Esophagus muscularis mucosa (tissue), 4 donors: Measurements from ENCODE around the gene C2CD3. TPM values are rescaled to one million over a fixed set of nuclear protein-coding genes. Genes with fewer than 3 reads are reported as not detected.

Experiments
- DNase-seq: peaks from one replicate; pipeline ENCODE4 v3.0.0-alpha.2; 2017; ENCODE audit errors: extremely low spot score
- H3K27ac ChIP-seq, 4 donors: fragments of 200-600 bp; sonication (generic); replicated peaks in 1 of 4; 1 replicate in 3 of 4; 2 replicates in 1 of 4; pipeline ENCODE4 v1.5.1; 2016 to 2019; ENCODE audit warnings: mild to moderate bottlenecking in 1 of 4
- H3K27me3 ChIP-seq, 4 donors: fragments of 200-600 bp; sonication (generic); one replicate each; pipeline versions ENCODE4 v1.5.1 to v1.6.0; 2016 to 2019
- H3K36me3 ChIP-seq, 4 donors: fragments of 200-600 bp; sonication (generic); one replicate each; pipeline ENCODE4 v1.5.1; 2016 to 2019
- H3K4me1 ChIP-seq, 4 donors: fragments of 200-600 bp; sonication (generic); one replicate each; pipeline ENCODE4 v1.5.1; 2016 to 2019
- H3K4me3 ChIP-seq, 4 donors: fragments of 200-600 bp; sonication (generic); 1 replicate in 2 of 4; 2 replicates in 2 of 4; pipeline ENCODE4 v1.5.1; 2016 to 2019; ENCODE audit warnings: mild to moderate bottlenecking in 4 of 4, moderate library complexity in 1 of 4
- H3K9me3 ChIP-seq, 4 donors: fragments of 200-600 bp; sonication (generic); 1 replicate in 3 of 4; 2 replicates in 1 of 4; pipeline ENCODE4 v1.5.1; 2016 to 2019
- CTCF ChIP-seq, 3 experiments: fragments of 200-600 bp in 2 of 3; fragments of 450-650 bp in 1 of 3; sonication (generic) in 2 of 3; IDR thresholded peaks; one replicate each; pipeline ENCODE4 v1.5.1; 2017 to 2019; ENCODE audit warnings: antibody characterized with exemption in 3 of 3, mild to moderate bottlenecking in 2 of 3, moderate library complexity in 1 of 3
- EP300 ChIP-seq: sonication (generic); formaldehyde crosslinking; IDR thresholded peaks from one replicate; pipeline ENCODE4 v1.6.1; 2017; ENCODE audit warnings: antibody characterized with exemption
- POLR2A ChIP-seq: fragments of 450-650 bp; IDR thresholded peaks from one replicate; pipeline ENCODE4 v1.6.1; 2017; ENCODE audit warnings: antibody characterized with exemption, moderate library complexity, mild to moderate bottlenecking, low read depth
- POLR2AphosphoS5 ChIP-seq, 2 donors: sonication (generic); formaldehyde crosslinking; IDR thresholded peaks; one replicate each; pipeline ENCODE4 v1.6.1; 2017; ENCODE audit warnings: antibody characterized with exemption in 2 of 2
- WGBS: methylation state at CpG from one replicate; pipeline ENCODE4 v1.1.5; 2018; 5-methylcytosine and 5-hydroxymethylcytosine counted together
- intact Hi-C: fragments of 100-400 bp; cut with DNase I; formaldehyde crosslinking; loops from one replicate; pipeline ENCODE4 v1.15.1; 2023
- total RNA-seq, 4 donors: library from RNA; depleted of rRNA; stranded (reverse); fragments of >200 nt; gene quantifications; one replicate each; pipeline versions ENCODE4 v1.1.0 to v1.2.1, GENCODE V29; 2016

The C2CD3 gene
- total RNA-seq, 4 donors from 2014 or later = 17.9 to 31.5 (median 22.4) TPM

GRCh38 chr11:74004759-74005615, 165.8 kb downstream of the C2CD3 start:
- H3K36me3 ChIP-seq = peaks cover 13 to 46% (median 25%) of the 10 kb centered on the region in 4 donors
- DNase-seq = no peak
- H3K4me1 ChIP-seq = peaks cover 0 to 11% (median 0%) of the 10 kb centered on the region in 4 donors
- no peak overlapping the region for H3K4me3 ChIP-seq
- no peak for TF ChIP-seq EP300
- no peak for TF ChIP-seq POLR2AphosphoS5 (IDR thresholded peaks at IDR 0.05)
- TF ChIP-seq POLR2A = no peak
- no peak for TF ChIP-seq CTCF (IDR thresholded peaks at IDR 0.05)
- no peaks in the 10 kb centered on the region for H3K27me3 ChIP-seq
- intact Hi-C loops = no loop called here
- 76% methylated on average over 11 of the region's 11 CpGs for WGBS
- no peaks in the 10 kb centered on the region for H3K9me3 ChIP-seq
- H3K27ac ChIP-seq = no peak overlapping the region

- Histone ChIP-seq H3K36me3 (peaks cover 13 to 46% (median 25%) of the 10 kb centered on the region in 4 donors), H3K27me3 (no peaks in the 10 kb centered on the region), H3K4me1 (peaks cover 0 to 8% (median 0%) of the 10 kb centered on the region in 4 donors), H3K4me3 (no peak overlapping the region), H3K27ac (no peak overlapping the region), H3K9me3 (no peaks in the 10 kb centered on the region)
- TF ChIP-seq CTCF (IDR thresholded peaks at IDR 0.05) = no peak
- TF ChIP-seq EP300 = no peak
- TF ChIP-seq POLR2AphosphoS5 (IDR thresholded peaks at IDR 0.05) = no peak
- no peak for TF ChIP-seq POLR2A
- whole genome bisulfite sequencing = 89% methylated on average over 5 of the region's 6 CpGs
- intact Hi-C loops = no loop called here
- no peak for DNase-seq
These were observed 166.6 kb downstream of the C2CD3 start for GRCh38 chr11:74004046-74004695.

GRCh38 chr11:74002832-74003231, 168.0 kb downstream of the C2CD3 start:
- H3K4me1 ChIP-seq = no peaks in the 10 kb centered on the region
- DNase-seq = no peak
- H3K4me3 ChIP-seq = no peak overlapping the region
- 98% methylated on average over 4 of the region's 4 CpGs for WGBS
- H3K27me3 ChIP-seq = no peaks in the 10 kb centered on the region
- no peaks in the 10 kb centered on the region for H3K9me3 ChIP-seq
- intact Hi-C loops = no loop called here
- TF ChIP-seq CTCF (IDR thresholded peaks at IDR 0.05) (no peak), POLR2A (no peak), POLR2AphosphoS5 (IDR thresholded peaks at IDR 0.05) (no peak), EP300 (no peak)
- H3K27ac ChIP-seq = no peak overlapping the region
- H3K36me3 ChIP-seq = peaks cover 13 to 46% (median 25%) of the 10 kb centered on the region in 4 donors

GRCh38 chr11:74001822-74002286, 168.9 kb downstream of the C2CD3 start:
- TF ChIP-seq EP300 (no peak), POLR2A (no peak), CTCF (IDR thresholded peaks at IDR 0.05) (no peak), POLR2AphosphoS5 (IDR thresholded peaks at IDR 0.05) (no peak)
- no peak for DNase-seq
- H3K27ac ChIP-seq = no peak overlapping the region
- H3K36me3 ChIP-seq = peaks cover 13 to 46% (median 25%) of the 10 kb centered on the region in 4 donors
- no peaks in the 10 kb centered on the region for H3K9me3 ChIP-seq
- H3K4me3 ChIP-seq = no peak overlapping the region
- intact Hi-C loops = no loop called here
- WGBS = 85% methylated on average over 6 of the region's 7 CpGs
- H3K27me3 ChIP-seq = no peaks in the 10 kb centered on the region
- H3K4me1 ChIP-seq = no peaks in the 10 kb centered on the region
